KOPT-K1 (cell line): Measurements from ENCODE around the gene BBLN.
"Not testable (repeated sequence)": the region's sequence is repeated elsewhere in the genome, so short reads cannot be mapped to it uniquely, and the experiment has no call there.

Source experiments
- H3K27ac ChIP-seq: fragments of 200-600 bp; sonication (generic); 2 replicates; pipeline ENCODE4 v1.5.1; 2016; ENCODE audit warnings: antibody characterized with exemption, mild to moderate bottlenecking, low read depth, low read length; ENCODE audit not compliant: poor library complexity, severe bottlenecking
- H3K36me3 ChIP-seq: fragments of 200-600 bp; sonication (generic); 2 replicates; pipeline ENCODE4 v1.5.1; 2017; ENCODE audit warnings: antibody characterized with exemption, mild to moderate bottlenecking, low read length, moderate library complexity; ENCODE audit not compliant: insufficient read depth
- H3K9me3 ChIP-seq: fragments of 200-600 bp; sonication (generic); 2 replicates; pipeline ENCODE4 v1.5.1; 2017; ENCODE audit warnings: antibody characterized with exemption, low read length, mild to moderate bottlenecking; ENCODE audit not compliant: insufficient read depth, poor library complexity, severe bottlenecking

BBLN gene

DNA sequence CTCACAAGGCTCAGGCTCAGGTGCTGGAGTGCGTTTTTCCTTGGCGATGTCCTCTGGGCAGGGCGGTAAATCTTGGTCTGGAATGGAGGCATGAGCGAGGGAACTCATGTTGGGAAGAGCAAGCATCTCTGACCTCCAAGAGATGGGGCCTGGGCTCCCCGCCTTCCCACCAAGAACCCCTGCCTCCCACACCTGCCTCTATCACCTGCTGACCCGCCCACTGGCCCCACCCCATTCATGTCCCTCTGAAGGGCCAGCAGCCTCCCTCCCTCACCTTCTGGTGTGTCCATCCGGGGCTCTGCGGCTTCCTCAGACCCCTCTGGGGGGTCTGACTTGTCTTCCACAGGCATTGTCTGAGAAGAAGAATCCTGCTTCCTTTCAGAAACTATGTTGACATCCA is 20.4 kb downstream of the BBLN start:
- Histone ChIP-seq H3K9me3 (peaks cover 18% of the 10 kb centered on the region), H3K27ac (no peak overlapping the region), H3K36me3 (peaks cover 78% of the 10 kb centered on the region)

DNA sequence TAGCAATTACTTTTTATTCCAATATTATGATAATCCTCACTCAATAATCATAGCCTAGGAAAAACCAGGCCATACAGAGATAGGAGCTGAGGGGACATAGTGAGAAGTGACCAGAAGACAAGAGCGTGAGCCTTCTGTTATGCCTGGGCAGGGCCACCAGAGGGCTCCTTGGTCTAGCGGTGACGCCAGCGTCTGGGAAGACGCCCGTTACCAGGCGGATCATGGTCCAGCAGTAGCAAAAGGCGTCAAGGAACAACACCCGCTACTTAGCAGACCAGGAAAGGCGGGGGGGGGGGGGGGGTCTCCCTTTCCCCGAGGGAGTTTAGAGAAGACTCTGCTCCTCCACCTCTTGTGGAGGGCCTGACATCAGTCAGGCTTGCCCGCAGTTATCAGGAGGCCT is 21.4 kb downstream of the BBLN start:
- H3K9me3 ChIP-seq = peaks cover 18% of the 10 kb centered on the region
- H3K36me3 ChIP-seq = peaks cover 78% of the 10 kb centered on the region
- not testable (repeated sequence) for H3K27ac ChIP-seq

DNA sequence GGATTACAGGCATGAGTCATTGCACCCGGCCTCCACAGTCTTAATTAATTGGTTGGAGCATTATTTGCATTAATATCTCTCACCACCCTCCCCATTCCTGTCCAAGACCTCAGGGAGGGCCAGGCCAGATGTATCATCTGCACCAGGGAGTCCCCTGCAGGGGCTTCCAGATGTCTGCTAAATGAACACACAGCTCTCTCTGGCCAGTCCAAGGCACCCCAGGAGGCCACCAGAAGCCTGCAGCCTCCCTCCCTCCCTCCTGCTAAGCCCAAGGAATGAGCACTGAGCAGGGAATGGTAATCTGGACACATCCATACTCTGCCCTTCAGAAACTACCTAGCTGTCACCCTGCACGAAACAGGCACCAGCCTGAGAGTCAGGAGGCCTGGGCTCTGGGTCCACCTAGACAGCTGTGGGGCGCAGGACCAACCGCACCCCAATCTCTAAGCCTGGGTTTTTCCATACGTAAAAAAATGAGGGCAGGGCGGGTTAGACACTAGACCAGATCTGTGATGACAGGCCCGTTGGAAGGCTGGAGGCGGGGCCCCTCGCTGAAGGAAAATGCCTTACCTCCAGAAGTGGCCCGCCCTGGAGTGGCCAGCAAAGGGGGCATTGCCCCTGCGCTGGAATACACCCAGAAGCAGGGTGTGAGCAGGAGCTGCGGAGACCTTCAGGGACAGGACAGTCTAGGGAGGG is 23.0 kb downstream of the BBLN start:
- Histone ChIP-seq H3K27ac (no peak overlapping the region), H3K9me3 (peaks cover 18% of the 10 kb centered on the region), H3K36me3 (peaks cover 72% of the 10 kb centered on the region)

DNA sequence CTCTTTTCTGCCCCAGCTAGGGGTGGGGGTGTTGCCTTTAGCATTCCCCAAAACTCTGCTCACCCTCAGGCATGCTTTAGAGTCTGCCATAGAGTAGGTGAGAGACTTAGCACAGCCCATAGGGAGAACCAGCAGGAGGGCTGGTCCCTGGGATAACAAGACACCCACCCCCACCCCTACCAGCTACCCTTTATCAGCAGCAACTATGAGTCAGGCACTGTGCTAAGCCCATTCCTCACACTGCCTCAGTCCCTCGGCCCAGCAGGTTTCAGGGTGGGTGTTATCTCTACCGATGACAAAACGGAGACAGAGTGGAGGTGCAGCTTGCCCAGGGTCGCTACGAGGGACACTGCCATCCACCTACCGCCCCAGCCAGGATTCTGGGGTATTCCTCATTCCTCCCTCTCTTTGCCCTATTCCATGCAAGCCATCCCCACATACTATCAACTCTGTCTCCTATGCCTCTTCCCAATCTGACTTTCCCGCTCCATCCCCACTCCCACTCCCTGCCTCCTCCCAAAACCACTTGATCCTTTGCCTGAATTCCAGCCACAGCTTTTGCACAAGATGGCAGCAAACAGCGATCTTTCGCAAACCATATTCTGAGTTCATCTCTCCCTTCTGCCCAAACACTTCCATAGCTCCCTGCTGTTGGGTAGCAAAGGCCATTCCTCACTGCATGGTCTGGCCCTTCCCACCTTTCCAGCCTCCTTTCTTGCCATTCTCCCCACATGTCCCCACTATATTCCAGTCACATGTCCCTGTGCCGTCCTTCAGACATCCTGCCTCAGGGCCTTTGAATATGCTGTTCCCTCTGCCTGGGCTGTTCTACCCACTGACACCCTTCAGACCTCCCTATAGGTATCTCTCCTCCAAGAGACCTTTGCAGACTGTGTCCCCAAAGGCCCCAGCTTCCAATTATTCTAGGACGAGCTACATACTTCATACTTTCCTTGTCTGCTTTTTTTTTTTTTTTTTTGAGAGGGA is 26.2 kb downstream of the BBLN start:
- Histone ChIP-seq H3K27ac (no peak overlapping the region), H3K9me3 (no peaks in the 10 kb centered on the region), H3K36me3 (peaks cover 51% of the 10 kb centered on the region)

DNA sequence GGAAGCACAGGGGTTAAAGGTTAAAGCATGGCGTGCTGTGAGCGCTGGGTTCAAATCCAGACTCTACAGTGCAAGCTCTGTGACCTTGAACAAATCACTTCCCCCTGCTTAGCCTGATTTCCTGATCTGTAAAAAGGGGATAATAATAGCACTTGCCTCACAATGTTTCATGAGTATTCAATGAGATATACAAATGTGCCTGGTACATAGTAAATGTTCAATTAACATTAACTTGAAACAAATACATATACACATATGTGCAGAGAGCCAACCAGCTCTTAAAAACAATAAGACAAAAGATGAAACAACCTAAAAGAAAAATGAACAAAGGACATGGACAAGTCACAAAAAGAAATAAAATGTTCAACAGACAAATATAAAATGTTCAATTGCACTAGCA is 27.3 kb downstream of the BBLN start:
- Histone ChIP-seq H3K9me3 (no peaks in the 10 kb centered on the region), H3K27ac (no peak overlapping the region), H3K36me3 (peaks cover 50% of the 10 kb centered on the region)

DNA sequence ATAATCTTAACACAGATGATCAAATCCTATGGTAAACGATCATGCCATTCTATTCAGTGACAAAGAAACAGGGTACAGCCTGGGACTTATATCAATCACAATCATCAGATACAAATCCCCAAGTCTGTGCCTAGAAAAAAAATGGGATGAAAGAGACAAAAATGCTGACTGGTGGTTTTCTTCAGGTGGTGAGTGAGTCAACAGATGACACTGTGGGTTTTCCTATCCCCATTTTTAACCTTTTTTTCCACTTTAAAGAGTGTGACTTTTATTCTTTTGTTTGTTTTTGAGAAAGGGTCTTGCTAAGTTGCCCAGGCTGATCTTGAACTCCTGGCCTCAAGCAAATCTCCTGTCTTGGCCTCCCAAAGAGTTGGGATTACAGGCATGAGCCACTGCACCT is 28.1 kb downstream of the BBLN start:
- H3K36me3 ChIP-seq = peaks cover 41% of the 10 kb centered on the region

DNA sequence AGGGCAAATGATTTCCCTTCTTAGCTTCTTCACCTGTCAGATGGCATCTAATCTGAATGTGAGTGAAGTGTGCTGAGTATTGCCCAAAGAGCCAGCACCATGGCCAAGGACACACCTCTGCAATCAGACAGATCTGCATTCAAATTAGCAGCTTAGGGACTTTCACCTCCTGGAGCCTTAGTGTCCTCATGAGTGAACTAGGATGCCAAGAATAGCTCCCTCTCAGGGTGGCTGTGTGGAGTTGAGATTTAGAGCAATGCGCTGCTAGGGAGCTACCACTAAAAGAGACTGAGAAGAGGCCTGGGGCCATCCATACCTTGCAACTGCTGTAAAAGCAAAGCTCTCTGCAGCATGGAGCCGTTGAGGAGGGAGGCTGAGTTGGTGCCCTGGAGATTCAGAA is 29.9 kb downstream of the BBLN start:
- Histone ChIP-seq H3K9me3 (no peaks in the 10 kb centered on the region), H3K36me3 (peaks cover 34% of the 10 kb centered on the region), H3K27ac (peak overlapping the region; percentile 67)

More for the DNA sequence above, 28.1 kb downstream of the BBLN start:
- Histone ChIP-seq H3K9me3 (no peaks in the 10 kb centered on the region), H3K27ac (no peak overlapping the region)

DNA sequence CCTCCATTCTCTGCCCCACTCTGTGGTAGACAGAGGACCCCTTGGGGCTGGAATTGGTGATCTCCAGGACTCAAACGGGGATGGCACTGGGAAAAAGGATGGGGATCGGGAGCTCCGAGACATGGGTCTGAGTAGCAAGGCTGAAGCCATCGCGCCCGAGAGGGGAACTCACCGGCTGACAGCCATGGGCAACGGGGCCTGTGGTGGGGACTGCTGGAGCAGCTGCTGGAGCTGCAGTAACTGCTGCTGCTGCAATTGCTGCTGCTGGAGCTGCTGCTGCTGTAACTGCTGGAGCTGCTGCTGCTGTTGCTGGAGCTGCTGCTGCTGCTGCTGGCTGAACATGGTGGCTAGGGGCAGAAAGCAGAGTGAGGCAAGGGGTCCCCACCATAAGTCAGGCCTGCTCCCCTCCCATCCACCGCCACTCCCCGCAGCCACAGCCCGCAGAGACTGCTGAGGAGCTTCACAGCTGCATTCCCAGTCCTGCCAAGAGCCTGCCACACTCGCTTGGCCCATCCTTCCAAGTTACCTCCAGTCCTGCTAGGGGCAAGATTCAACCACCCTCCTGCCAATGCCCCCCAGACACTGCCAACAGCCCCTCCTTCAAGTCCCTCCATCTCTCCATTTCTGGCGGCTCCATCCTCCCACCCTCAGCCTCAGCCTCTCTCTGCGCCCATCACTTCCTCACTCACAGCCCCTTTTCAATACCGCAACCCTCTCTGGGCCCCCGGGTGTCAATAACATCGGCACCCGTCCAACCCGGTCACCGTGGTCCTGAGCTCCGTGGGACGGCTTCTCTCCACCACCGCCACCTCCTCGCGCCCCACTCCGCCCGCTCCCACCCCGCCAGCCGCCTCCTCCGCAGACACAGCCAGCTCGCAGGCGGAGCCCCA is 30.7 kb downstream of the BBLN start:
- Histone ChIP-seq H3K27ac (peak overlapping the region; percentile 67), H3K9me3 (no peaks in the 10 kb centered on the region), H3K36me3 (peaks cover 26% of the 10 kb centered on the region)

DNA sequence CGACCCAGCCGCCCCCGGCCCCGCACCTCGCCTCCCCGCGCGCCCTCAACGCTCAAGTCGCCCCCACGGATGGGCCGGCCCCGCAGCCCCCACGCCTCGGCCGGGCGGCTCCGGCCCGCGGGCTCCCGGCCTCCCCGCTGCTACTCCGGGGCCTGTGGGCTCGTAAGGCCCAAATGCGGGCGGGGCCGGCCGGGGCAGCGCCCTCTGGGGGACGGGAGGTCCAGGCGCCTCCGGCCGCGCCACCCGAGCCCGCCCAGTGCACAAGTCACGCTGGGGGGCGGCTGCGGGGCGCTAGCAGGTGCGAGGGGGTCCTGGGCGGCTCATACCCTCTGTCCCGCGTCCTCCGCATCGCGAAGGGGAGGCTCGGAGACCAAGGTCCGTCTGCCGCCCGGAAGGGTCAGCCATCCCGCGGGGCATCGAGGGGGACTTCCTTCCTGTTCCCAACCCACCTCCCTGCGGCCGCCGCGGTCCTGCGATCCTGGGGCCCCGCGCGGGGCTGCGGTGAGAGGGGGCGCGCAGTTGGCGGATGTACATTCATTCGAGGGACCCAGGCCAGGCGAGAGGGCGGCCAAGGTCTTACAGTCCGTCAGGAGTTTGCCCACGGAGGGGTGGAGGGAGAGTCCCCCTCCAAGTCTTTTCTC is 31.5 kb downstream of the BBLN start, which contains the start of gene CIZ1:
Gene CIZ1, minus strand, starts transcription at position 167 of the 641 bp plus-strand sequence. CDS start 715 bp downstream, outside the sequence.
- H3K27ac ChIP-seq = peak within 1 kb of the TSS; percentile 67
- peaks cover 18% of the 10 kb centered on the region for H3K36me3 ChIP-seq
- no peaks in the 10 kb centered on the region for H3K9me3 ChIP-seq

DNA sequence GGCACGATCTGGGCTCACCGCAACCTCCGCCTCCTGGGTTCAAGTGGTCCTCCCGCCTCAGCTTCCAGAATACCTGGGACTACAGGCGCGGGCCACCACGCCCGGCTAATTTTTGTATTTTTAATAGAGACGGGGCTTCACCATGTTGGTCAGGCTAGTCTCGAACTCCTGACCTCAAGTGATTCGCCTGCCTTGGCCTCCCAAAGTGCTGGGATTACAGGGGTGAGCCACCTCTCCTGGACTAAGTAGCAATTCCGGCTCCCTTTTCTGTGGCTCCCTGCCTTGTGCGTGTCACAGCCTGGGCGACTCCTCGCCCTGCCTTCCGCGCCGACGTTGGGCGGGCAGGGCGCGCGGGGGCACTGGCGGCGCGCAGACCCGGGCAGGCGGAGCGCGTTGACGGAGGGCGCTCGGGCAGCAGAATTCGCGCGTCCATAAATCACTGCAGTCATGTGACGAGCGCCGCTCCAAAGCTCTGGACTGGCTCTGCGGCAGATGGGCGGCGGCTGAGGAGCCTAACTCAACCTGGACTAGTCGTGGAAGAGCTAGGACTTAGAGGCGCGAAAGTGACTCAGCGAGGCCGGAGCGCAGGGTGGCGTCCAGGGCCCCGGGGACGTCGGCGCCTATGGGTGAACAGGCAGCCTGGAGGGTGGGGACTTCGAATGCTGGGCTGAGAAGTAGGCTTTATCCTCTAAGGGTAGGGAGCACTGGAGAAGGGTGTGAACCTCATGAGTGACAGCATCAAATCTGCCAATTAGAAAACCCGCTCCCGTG is 32.7 kb downstream of the BBLN start:
- peaks cover 9% of the 10 kb centered on the region for H3K36me3 ChIP-seq
- no peak overlapping the region for H3K27ac ChIP-seq

DNA sequence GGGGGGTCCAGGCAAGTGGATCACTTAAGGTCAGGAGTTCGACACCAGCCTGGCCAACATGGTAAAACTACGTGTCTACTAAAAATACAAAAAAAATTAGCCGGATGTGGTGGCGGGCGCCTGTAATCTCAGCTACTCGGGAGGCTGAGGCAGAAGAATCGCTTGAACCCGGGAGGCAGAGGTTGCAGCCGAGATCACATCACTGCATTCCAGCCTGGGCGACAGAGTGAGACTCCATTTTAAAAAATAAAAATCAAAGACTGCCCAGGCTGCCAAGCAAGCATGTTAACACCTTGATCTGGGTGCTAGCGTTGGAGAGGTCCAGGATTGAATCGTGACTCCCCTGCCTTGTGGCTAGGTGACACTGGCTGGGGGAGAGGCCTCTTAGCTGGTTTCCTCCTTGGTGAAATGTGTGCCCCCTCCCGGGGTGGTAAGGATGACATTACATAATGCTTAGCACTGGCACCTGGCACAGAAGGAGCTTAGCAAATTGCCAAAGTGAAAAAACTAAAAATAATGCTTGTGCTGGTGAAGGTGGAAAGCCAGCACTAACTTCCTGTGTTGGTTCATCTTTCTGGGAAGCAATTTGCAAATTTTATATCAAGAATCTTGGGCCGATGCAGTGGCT is 33.5 kb downstream of the BBLN start:
- no peak overlapping the region for H3K27ac ChIP-seq
- no peaks in the 10 kb centered on the region for H3K9me3 ChIP-seq
- peaks cover 9% of the 10 kb centered on the region for H3K36me3 ChIP-seq

More for the DNA sequence above, 32.7 kb downstream of the BBLN start:
- no peaks in the 10 kb centered on the region for H3K9me3 ChIP-seq

DNA sequence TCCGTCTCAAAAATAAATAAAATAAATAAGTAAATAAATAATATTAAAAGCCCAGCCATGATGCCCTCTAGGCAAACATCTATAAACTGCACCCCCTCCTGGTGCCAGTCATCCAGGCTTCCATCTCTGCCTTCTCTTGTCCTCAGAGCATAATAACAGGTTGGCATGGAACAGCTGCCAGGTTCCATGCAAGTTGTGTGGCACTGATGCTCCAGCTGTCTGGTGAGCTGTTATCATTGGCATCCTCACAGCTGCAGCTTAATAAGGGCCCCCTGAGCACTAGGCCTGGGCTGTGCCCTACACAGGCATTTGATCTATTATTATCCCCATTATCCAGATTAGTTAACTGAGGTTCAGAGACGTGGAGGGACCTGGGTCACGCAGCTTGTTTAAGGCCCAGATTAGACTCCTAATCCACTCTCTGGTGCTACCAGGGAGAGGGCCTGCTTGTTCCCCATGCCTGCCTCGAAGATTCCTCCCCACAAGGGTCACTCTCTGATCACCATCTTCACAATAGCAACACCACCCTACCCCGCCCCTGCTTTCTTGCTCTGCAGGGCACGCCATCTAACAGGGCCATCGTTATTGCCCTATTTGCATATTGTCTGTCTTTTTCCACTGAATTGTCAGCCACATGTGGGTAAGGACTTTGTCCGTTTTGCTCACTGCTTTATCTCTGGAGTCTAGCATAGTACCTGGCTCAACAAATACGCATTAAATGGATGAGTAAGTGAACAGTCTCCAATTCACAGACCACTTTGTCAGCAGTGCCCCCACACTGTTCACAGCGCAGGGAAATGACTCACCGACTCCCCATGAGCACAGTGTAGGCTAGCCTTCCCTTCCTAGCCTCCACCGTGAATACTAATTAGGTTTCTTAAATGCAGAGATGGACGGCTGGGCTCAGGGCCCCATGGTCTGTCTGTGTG is 41.6 kb downstream of the BBLN start:
- Histone ChIP-seq H3K9me3 (no peaks in the 10 kb centered on the region), H3K36me3 (no peaks in the 10 kb centered on the region), H3K27ac (no peak overlapping the region)
